SK-N-MC (cell line): ENCODE results near the gene TTC28.

Experiments
- EZH2 ChIP-seq: fragments of 200-600 bp; sonication (generic); IDR thresholded peaks from one replicate; pipeline ENCODE4 v1.6.1; 2017; ENCODE audit warnings: antibody characterized with exemption
- POLR2AphosphoS5 ChIP-seq: IDR thresholded peaks from 2 replicates; pipeline ENCODE4 v1.6.1; 2012; ENCODE audit warnings: mild to moderate bottlenecking, low read depth, low read length, borderline replicate concordance

- TF ChIP-seq POLR2AphosphoS5 (no peak), EZH2 (no peak)
These were observed 684.9 kb downstream of the TTC28 start for GRCh38 chr22:27994481-27995331.
